Neuronal stem cell (in vitro differentiated cells): ENCODE data around the gene CORO1C.

Experiments
- DNase-seq: peaks from one replicate; pipeline ENCODE4 v3.0.0-alpha.2; 2013; ENCODE audit warnings: low spot score
- H2AFZ ChIP-seq: one replicate; pipeline ENCODE4 v1.6.1; 2013; ENCODE audit warnings: mild to moderate bottlenecking, low read length, inconsistent platforms
- H2AK5ac ChIP-seq: 2 replicates; pipeline ENCODE4 v1.6.1; 2013; ENCODE audit warnings: low read depth, mild to moderate bottlenecking, inconsistent platforms, low read length, moderate library complexity, mixed read lengths
- H2BK120ac ChIP-seq: 2 replicates; pipeline ENCODE4 v1.6.1; 2013; ENCODE audit warnings: low read depth, mild to moderate bottlenecking, inconsistent platforms, low read length, moderate library complexity, mixed read lengths
- H2BK12ac ChIP-seq: one replicate; pipeline ENCODE4 v1.6.1; 2013; ENCODE audit warnings: low read length, inconsistent platforms
- H2BK15ac ChIP-seq: 2 replicates; pipeline ENCODE4 v1.6.1; 2013; ENCODE audit warnings: mild to moderate bottlenecking, low read length, inconsistent platforms, mixed read lengths
- H2BK5ac ChIP-seq: one replicate; pipeline ENCODE4 v1.6.1; 2013; ENCODE audit warnings: inconsistent platforms, mild to moderate bottlenecking, low read length, moderate library complexity
- H3K14ac ChIP-seq: one replicate; pipeline ENCODE4 v1.6.1; 2013; ENCODE audit warnings: low read length, inconsistent platforms
- H3K18ac ChIP-seq: 2 replicates; pipeline ENCODE4 v1.6.1; 2013; ENCODE audit warnings: low read length, inconsistent platforms
- H3K23ac ChIP-seq: 2 replicates; pipeline ENCODE4 v1.6.1; 2013; ENCODE audit warnings: low read depth, mild to moderate bottlenecking, mixed read lengths, low read length, inconsistent platforms; ENCODE audit not compliant: poor library complexity
- H3K27ac ChIP-seq: replicated peaks from 3 replicates; pipeline ENCODE4 v1.5.1; 2013; ENCODE audit warnings: low read length, inconsistent platforms
- H3K27me3 ChIP-seq, 3 experiments: 2 replicates each; pipeline ENCODE4 v1.6.1; 2013; ENCODE audit warnings: low read length in 3 of 3, mild to moderate bottlenecking in 2 of 3, inconsistent platforms in 1 of 3, low read depth in 1 of 3, mixed read lengths in 1 of 3, moderate library complexity in 1 of 3; ENCODE audit not compliant: control insufficient read depth in 3 of 3, insufficient read depth in 3 of 3
- H3K36me3 ChIP-seq, 2 donors: replicated peaks in 1 of 2; 2 replicates each; pipeline ENCODE4 v1.6.1; 2013; ENCODE audit warnings: low read length in 2 of 2; ENCODE audit not compliant: control insufficient read depth in 2 of 2, insufficient read depth in 2 of 2
- H3K4ac ChIP-seq: 2 replicates; pipeline ENCODE4 v1.6.1; 2013; ENCODE audit warnings: inconsistent platforms, mild to moderate bottlenecking, low read length, moderate library complexity
- H3K4me1 ChIP-seq, 2 donors: 1 replicate in 1 of 2; 2 replicates in 1 of 2; pipeline ENCODE4 v1.6.1; 2013; ENCODE audit warnings: low read length in 2 of 2, low read depth in 1 of 2; ENCODE audit not compliant: control insufficient read depth in 2 of 2, insufficient read depth in 1 of 2
- H3K4me2 ChIP-seq: one replicate; pipeline ENCODE4 v1.6.1; 2013; ENCODE audit warnings: mild to moderate bottlenecking, low read length, inconsistent platforms; ENCODE audit not compliant: insufficient read depth, poor library complexity, severe bottlenecking
- H3K4me3 ChIP-seq, 2 donors: 2 replicates each; pipeline ENCODE4 v1.5.1; 2013; ENCODE audit warnings: low read length in 2 of 2, mild to moderate bottlenecking in 2 of 2, inconsistent platforms in 1 of 2, moderate library complexity in 1 of 2
- H3K79me1 ChIP-seq: one replicate; pipeline ENCODE4 v1.6.1; 2013; ENCODE audit warnings: low read depth, mild to moderate bottlenecking, inconsistent platforms, low read length, moderate library complexity
- H3K9ac ChIP-seq: one replicate; pipeline ENCODE4 v1.6.1; 2013; ENCODE audit warnings: mild to moderate bottlenecking, low read depth, low read length, inconsistent platforms; ENCODE audit not compliant: poor library complexity
- H3K9me3 ChIP-seq, 2 donors: replicated peaks in 1 of 2; 2 replicates each; pipeline versions ENCODE3 to v1.6.1; 2013; ENCODE audit warnings: low read length in 2 of 2, mild to moderate bottlenecking in 2 of 2, inconsistent platforms in 1 of 2, low read depth in 1 of 2, mixed read lengths in 1 of 2, moderate library complexity in 1 of 2; ENCODE audit not compliant: control insufficient read depth in 2 of 2, insufficient read depth in 1 of 2
- H4K8ac ChIP-seq: one replicate; pipeline ENCODE4 v1.6.1; 2013; ENCODE audit warnings: low read depth, mild to moderate bottlenecking, inconsistent platforms, low read length, moderate library complexity
- H4K91ac ChIP-seq: one replicate; pipeline ENCODE4 v1.6.1; 2013; ENCODE audit warnings: low read length, low read depth, mild to moderate bottlenecking, inconsistent platforms; ENCODE audit not compliant: poor library complexity
- WGBS, 2 donors: extraction: QIAGEN DNeasy Blood & Tissue Kit; methylation state at CpG; one replicate each; pipeline ENCODE4 v1.1.7; 2013; ENCODE audit warnings: missing lambda C conversion rate in 2 of 2, mixed read lengths in 1 of 2; ENCODE audit not compliant: insufficient read length in 2 of 2, insufficient replicate concordance in 1 of 2; ENCODE audit errors: extremely low coverage in 2 of 2; 5-methylcytosine and 5-hydroxymethylcytosine counted together

The CORO1C gene

DNA sequence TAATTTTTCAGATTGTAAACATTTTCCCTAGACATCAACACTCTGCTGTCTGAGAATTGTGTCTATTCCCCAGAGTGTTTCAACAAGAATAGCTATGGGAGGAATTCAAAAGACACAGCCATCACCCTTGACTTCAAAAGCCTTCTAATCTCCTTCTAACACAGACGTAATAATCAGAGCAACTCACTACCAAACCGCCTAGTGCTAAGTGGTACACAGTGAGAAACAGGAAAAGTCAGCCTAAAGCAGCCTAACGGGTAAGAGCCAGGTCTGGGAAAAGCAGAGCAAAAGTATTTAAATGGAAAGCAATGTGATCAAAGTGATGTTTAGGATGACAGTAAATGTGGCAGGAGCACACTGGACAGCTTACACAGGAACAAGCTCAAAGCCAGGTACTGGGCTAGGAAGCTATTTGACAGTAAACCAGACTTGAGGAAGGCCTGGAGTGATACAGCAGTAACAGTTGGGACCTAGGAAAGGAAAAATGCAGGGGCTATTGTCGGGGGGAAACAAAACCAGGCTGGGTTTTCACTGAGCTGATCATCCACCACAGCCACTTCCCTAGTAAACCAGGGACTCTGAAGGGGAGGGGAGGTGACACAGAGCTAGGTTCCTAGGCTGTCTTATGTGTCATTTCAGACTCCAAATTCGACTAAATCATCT lies 29.4 kb downstream of the CORO1C start:
- H3K23ac ChIP-seq: no peak overlapping the region
- no peak overlapping the region for H2BK120ac ChIP-seq
- no peak overlapping the region for H2BK5ac ChIP-seq
- no peak overlapping the region for H2AK5ac ChIP-seq
- H3K4me3 ChIP-seq: no peak overlapping the region
- no peak overlapping the region for H3K4ac ChIP-seq
- no CpG with 5 or more reads among the region's 5 CpGs for WGBS, 2 donors
- H3K4me1 ChIP-seq: peaks cover 23 to 30% of the 10 kb centered on the region in 2 donors
- no peak overlapping the region for H2AFZ ChIP-seq
- H4K91ac ChIP-seq: no peak overlapping the region
- H4K8ac ChIP-seq: no peak overlapping the region
- no peak overlapping the region for H2BK15ac ChIP-seq
- H3K9ac ChIP-seq: no peak overlapping the region
- DNase-seq: no peak
- H3K79me1 ChIP-seq: peaks cover 5% of the 10 kb centered on the region
- H3K27me3 ChIP-seq: no peaks in the 10 kb centered on the region
- H3K14ac ChIP-seq: no peak overlapping the region
- no peak overlapping the region for H3K4me2 ChIP-seq
- peaks cover 8 to 69% of the 10 kb centered on the region in 2 donors for H3K36me3 ChIP-seq
- H3K18ac ChIP-seq: no peak overlapping the region
- peak overlapping the region; percentile 3 for H3K27ac ChIP-seq
- no peaks in the 10 kb centered on the region for H3K9me3 ChIP-seq
- H2BK12ac ChIP-seq: no peak overlapping the region

DNA sequence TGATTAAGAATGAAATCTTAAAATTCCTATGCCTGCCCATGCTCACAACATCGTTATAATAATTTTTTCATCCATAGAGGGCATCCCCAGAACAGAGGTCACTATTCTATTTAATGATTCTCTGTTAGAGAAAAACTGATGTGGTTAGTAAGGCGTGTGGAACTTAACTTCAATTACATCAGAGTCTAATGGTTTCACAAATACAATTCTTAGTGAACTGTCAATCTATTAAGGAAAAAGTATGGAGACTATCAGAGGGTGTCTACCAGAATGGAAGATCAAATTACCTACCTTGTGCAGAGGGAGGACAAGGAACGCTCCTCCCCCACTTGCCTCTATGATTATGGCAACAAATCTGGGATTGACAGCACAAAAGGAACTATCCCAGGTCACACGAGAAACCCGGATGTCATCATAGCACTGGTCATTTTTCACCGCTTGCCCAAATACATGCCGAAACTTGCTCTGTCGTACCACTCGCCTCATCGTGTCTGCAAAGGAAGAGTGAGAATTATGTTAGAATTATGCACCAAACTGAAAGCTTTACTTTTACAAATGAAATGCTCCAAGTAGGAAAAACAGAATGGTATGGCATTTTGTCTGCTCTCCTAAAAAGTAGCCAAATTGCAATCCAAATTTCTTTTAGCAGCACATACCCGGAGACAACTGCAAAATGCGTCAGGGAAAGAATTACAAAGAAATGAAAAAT lies 30.3 kb downstream of the CORO1C start:
- H3K27me3 ChIP-seq: no peaks in the 10 kb centered on the region
- H3K4me1 ChIP-seq: peaks cover 23 to 30% of the 10 kb centered on the region in 2 donors
- no peak overlapping the region for H3K4me3 ChIP-seq
- no peak overlapping the region for H2BK5ac ChIP-seq
- DNase-seq: no peak
- H4K8ac ChIP-seq: no peak overlapping the region
- H3K79me1 ChIP-seq: peaks cover 5% of the 10 kb centered on the region
- no peaks in the 10 kb centered on the region for H3K9me3 ChIP-seq
- H3K4ac ChIP-seq: no peak overlapping the region
- no peak overlapping the region for H2BK12ac ChIP-seq
- no peak overlapping the region for H2AFZ ChIP-seq
- H2AK5ac ChIP-seq: no peak overlapping the region
- no peak overlapping the region for H4K91ac ChIP-seq
- peaks cover 8 to 70% of the 10 kb centered on the region in 2 donors for H3K36me3 ChIP-seq
- H3K18ac ChIP-seq: no peak overlapping the region
- no peak overlapping the region for H2BK15ac ChIP-seq
- no CpG with 5 or more reads among the region's 12 CpGs for WGBS, 2 donors
- H3K14ac ChIP-seq: no peak overlapping the region
- H3K27ac ChIP-seq: no peak overlapping the region
- no peak overlapping the region for H3K23ac ChIP-seq
- H3K9ac ChIP-seq: no peak overlapping the region
- no peak overlapping the region for H3K4me2 ChIP-seq
- H2BK120ac ChIP-seq: no peak overlapping the region

DNA sequence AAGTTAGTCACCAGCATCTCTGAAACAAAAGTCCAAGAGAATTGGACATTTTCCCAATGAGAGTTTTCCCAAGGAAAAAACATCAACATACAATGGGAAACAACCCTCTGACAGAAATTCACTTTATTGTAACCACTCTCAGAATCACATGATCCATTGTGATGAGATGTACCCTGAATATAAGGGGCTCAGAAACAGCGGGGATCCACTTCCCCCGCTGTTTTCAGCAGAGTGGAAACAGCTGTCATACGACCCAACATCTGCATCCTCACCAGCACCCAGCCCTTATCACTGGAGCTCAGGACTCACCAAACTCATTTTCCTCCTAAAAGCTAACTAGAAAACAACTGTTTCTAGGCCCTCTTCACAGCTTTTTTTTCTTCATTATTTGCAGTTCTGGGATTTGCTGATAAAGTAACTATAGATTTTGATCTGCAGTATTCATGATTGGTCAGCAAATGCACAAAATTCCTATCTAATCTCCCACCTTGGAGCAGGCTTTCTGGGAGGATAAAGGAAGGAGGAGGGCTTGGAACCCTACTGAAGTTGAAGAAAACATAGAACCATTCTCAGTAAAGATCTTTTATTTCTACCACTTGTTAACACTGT lies 31.3 kb downstream of the CORO1C start:
- Histone ChIP-seq H3K23ac (no peak overlapping the region), H2BK15ac (no peak overlapping the region), H2BK5ac (no peak overlapping the region), H3K4ac (no peak overlapping the region), H2BK12ac (no peak overlapping the region), H3K27ac (no peak overlapping the region), H3K79me1 (peaks cover 5% of the 10 kb centered on the region), H3K9ac (no peak overlapping the region), H3K27me3 (no peaks in the 10 kb centered on the region), H2AK5ac (no peak overlapping the region), H2AFZ (no peak overlapping the region), H4K8ac (no peak overlapping the region), H3K4me1 (peaks cover 23 to 30% of the 10 kb centered on the region in 2 donors), H3K9me3 (peaks cover 0 to 5% of the 10 kb centered on the region in 2 donors), H2BK120ac (no peak overlapping the region), H3K4me3 (no peak overlapping the region), H4K91ac (no peak overlapping the region), H3K18ac (no peak overlapping the region), H3K36me3 (peaks cover 9 to 79% of the 10 kb centered on the region in 2 donors), H3K4me2 (no peak overlapping the region), H3K14ac (no peak overlapping the region)
- no CpG with 5 or more reads among the region's 3 CpGs for WGBS, 2 donors
- no peak for DNase-seq

DNA sequence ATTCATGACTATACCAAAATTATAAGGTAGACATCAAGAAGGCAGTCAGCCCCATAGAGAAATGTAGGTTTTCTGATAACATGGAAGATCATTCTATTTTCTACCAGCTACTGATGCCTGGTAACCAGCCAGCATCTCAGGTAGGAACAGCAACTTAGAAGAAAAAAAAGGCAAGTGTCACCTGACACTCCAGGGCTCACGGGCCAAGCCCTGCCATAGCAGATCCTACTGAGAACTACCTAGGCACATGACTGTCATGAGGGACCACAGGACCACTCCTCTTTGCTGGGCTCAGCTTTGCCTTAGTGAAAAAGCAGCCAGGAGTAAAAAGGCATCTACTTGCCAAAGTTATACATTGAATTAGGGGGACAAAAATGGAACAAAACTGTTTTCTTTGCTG lies 33.4 kb downstream of the CORO1C start:
- no peak overlapping the region for H4K91ac ChIP-seq
- no peak overlapping the region for H3K14ac ChIP-seq
- H3K4me1 ChIP-seq: peaks cover 16 to 29% of the 10 kb centered on the region in 2 donors
- H3K36me3 ChIP-seq: peaks cover 11 to 84% of the 10 kb centered on the region in 2 donors
- WGBS, 2 donors: no CpG with 5 or more reads among the region's 1 CpG
- H2BK5ac ChIP-seq: no peak overlapping the region
- H3K79me1 ChIP-seq: no peaks in the 10 kb centered on the region
- H4K8ac ChIP-seq: no peak overlapping the region
- H2BK12ac ChIP-seq: no peak overlapping the region
- H3K27ac ChIP-seq: no peak overlapping the region
- H3K9ac ChIP-seq: no peak overlapping the region
- no peak overlapping the region for H2AK5ac ChIP-seq
- H3K23ac ChIP-seq: no peak overlapping the region
- H3K4me3 ChIP-seq: no peak overlapping the region
- H2BK120ac ChIP-seq: no peak overlapping the region
- H3K27me3 ChIP-seq: no peaks in the 10 kb centered on the region
- no peak overlapping the region for H3K4me2 ChIP-seq
- peaks cover 0 to 7% of the 10 kb centered on the region in 2 donors for H3K9me3 ChIP-seq
- DNase-seq: no peak
- H3K4ac ChIP-seq: no peak overlapping the region
- H2BK15ac ChIP-seq: no peak overlapping the region
- H2AFZ ChIP-seq: no peak overlapping the region
- H3K18ac ChIP-seq: no peak overlapping the region
